ENCODE measurements around the gene SLC35A5. TPM values are rescaled to one million over a fixed set of nuclear protein-coding genes. Genes with fewer than 3 reads are reported as not detected.
A peak's percentile ranks its signal among the peaks of the same experiment; 100 is the strongest.

Gene SLC35A5
- total RNA-seq, 2 donors from 2014 or later = 8.5 to 17.4 TPM

- DNase-seq (ENCODE audit: low spot score in 2 of 2) (no peak), ATAC-seq (peak in 1 of 2 donors; percentile 53)
- H3K27ac Mint-ChIP-seq = peak overlapping the region in 1 of 2 donors; percentile 32
- H3K9me3 Mint-ChIP-seq = no peaks in the 10 kb centered on the region
- H3K36me3 Mint-ChIP-seq = no peaks in the 10 kb centered on the region
Observed at GRCh38 chr3:112634786-112635541, 73.1 kb downstream of the SLC35A5 start.

Other genes with a start within 250 kb of the SLC35A5 start
- gene CD200, start 228.9 kb upstream of the SLC35A5 start, total RNA-seq = 10 to 100 TPM; 34.5 to 63.3 TPM
- 10 to 100 TPM; 25.5 to 38.0 TPM for gene BTLA, start 62.6 kb upstream of the SLC35A5 start, total RNA-seq
- 10 to 100 TPM; 52.5 to 55.3 TPM for gene ATG3, start 83 bp upstream of the SLC35A5 start, total RNA-seq
- gene CCDC80, start 79.1 kb downstream of the SLC35A5 start, total RNA-seq = under 1 TPM in 1 of 2 donors, not detected in 1; 0.47 TPM